Measurements from ENCODE around the gene PSG7.
"Not testable (repeated sequence)": the region's sequence is repeated elsewhere in the genome, so short reads cannot be mapped to it uniquely, and the experiment has no call there.

The PSG7 gene

DNA sequence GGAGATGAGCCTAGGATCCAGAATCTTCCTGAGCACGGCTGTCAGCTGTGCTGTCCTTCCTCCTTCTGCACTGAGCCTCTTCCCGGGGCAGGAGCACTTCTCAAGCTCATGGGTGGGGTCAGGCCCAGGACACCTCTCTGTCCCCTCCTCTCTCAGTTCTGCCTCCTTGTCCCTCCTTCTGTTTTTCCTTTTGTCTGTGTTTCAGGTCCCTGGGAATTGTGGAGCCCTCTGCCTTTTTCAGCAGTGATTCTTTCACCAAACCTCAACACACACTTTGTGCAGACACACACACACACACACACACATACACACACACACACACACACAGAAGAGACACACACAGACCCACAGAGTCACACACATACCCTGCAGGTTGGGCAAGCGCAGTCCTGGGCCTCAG, at the start of gene PSG7:
PSG7 (minus strand) TSS at position 101 of the 400 bp plus-strand sequence. CDS start 131 bp downstream, outside the sequence.
- DNase-seq (ENCODE audit: extremely low spot score); CTCF ChIA-PET; POLR2A ChIA-PET: not testable (repeated sequence)

- no peak for TF ChIP-seq CTCF (IDR thresholded peaks at IDR 0.05; ENCODE audit: control extremely low read depth, extremely low read depth, low read depth, missing control alignments)
- no peak for DNase-seq (ENCODE audit: extremely low spot score)
- POLR2A ChIA-PET, result no interaction called here
- CTCF ChIA-PET, result no interaction called here
Observed at GRCh38 chr19:42985588-42985987, 48.6 kb upstream of the PSG7 start.

- DNase-seq (ENCODE audit: extremely low spot score); CTCF ChIA-PET; POLR2A ChIA-PET: not testable (repeated sequence)
Observed at GRCh38 chr19:42982111-42982510, 45.1 kb upstream of the PSG7 start.

GRCh38 chr19:42971451-42971850, 34.4 kb upstream of the PSG7 start:
- DNase-seq (ENCODE audit: extremely low spot score); CTCF ChIA-PET; POLR2A ChIA-PET: not testable (repeated sequence)

- no peak for TF ChIP-seq CTCF (IDR thresholded peaks at IDR 0.05; ENCODE audit: control extremely low read depth, extremely low read depth, low read depth, missing control alignments)
- ChIA-PET POLR2A (no interaction called here), CTCF (no interaction called here)
- no peak for DNase-seq (ENCODE audit: extremely low spot score)
Observed at GRCh38 chr19:42965176-42965575, 28.2 kb upstream of the PSG7 start.

DNA sequence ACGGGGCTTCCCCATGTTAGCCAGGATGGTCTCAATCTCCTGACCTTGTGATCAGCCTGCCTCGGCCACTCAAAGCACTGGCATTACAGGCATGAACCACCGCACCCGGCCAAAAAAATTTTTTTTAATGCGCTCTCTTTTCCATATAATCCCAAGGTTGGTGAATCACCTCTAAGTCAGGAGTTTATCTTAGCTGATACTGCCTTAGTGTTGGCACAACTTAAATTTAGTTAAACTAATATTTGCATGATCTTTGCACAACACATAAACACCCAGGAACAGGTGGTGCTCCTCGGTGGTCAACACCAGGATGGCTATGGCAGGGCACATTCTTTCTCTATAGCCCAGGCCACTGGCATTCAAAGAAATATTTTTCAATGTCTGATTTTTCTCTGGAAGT, 24.1 kb upstream of the PSG7 start:
- ChIA-PET CTCF (no interaction called here), POLR2A (no interaction called here)
- TF ChIP-seq CTCF (IDR thresholded peaks at IDR 0.05; ENCODE audit: control extremely low read depth, extremely low read depth, low read depth, missing control alignments), result no peak
- no peak for DNase-seq (ENCODE audit: extremely low spot score)

DNA sequence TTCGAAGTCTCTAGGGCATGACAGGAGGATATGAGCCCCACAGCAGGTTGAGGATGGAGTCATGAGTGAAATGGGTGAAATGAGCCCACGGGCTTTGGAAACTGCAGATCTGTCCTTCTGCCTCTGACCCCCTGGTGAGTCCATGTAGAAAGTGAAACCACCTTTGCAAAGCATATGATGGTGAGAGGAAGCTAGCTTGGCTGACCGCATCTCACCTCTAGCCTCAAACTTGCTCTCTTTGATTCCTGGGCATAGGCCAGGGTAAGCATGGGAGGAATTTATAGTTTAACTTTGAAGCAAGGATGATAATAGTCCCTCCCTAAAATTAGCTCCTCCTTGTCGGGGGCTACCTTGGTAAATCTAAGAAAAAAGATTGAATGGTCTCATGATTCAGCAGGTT, 15.1 kb upstream of the PSG7 start:
- POLR2A ChIA-PET; DNase-seq (ENCODE audit: extremely low spot score); CTCF ChIA-PET: not testable (repeated sequence)

DNA sequence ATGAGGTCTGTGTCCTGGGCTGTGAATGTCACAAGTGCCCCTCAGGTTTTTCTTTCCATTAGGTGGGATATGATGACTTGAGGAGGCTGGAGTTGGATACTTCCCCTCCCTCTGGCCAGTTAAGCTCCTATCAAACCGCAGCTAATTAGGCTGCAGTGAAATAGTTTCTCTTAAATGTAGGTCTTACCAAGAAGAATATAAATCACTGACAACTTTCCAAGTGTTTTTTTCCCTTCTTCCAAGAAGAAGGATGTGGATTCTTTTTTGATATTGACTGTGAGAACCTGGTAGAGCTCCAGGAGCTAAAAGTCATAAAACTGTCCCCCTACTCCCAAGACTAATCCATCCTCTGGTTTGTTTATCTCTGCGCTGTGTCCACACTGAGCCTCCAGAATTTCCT, 14.5 kb upstream of the PSG7 start:
- CTCF ChIA-PET; POLR2A ChIA-PET; DNase-seq (ENCODE audit: extremely low spot score): not testable (repeated sequence)

DNA sequence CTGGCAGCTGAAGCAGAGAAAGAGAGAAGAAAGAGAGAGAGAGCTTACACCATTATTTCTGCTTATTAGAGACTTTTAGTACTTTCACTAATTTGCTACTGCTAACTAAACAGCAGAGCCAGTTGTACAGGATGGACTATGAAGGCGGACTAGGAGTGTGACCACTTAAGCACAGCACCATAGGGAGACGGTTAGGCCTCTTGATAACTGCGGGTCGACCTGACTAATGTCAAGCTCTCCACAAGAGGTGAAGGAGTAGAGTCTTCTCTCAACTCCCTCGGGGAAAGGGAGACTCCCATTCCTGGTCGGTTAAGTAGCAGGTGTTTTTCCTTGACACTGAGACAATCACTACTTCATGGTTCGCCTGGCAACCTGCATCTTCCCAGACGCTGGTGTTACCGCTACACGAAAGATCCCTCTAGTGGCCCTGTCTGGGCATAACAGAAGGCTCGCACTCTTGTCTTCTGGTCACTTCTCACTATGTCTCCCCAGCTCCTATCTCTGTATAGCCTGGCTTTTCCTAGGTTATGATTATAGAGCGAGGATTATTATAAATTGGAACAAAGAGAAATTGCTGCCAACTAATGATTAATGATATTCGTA, 5.3 kb upstream of the PSG7 start:
- POLR2A ChIA-PET, result no interaction called here
- peak; percentile 18 for TF ChIP-seq CTCF (IDR thresholded peaks at IDR 0.05; ENCODE audit: control extremely low read depth, extremely low read depth, low read depth, missing control alignments)
- DNase-seq (ENCODE audit: extremely low spot score), result no peak
- CTCF ChIA-PET, result interaction anchor here (1.3 kb wide), 1 partner anchor 13 kb away, joined by 4 read pairs; no protein-coding TSS in a partner anchor

DNA sequence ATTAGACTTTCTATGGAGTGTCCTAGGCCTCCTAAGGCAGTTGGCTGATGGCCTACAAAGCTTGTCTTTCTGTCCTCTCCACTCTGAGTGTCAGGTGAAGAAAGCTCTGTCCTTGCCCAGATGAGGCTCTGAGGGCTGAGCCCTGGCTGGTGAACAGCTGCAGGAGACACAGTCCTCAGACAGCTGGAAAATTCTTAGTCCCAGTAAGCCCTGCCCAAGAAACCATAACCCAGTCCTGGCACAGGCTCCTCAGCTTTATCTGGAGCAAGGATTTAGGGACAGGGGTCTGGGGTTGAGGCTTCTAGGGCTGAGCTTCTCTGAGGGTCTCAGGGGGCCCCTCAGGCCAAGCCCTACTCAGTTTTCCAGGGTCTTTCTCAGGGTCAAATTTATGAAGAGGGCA, 2.3 kb downstream of the PSG7 start:
- CTCF ChIA-PET, result interaction anchor here (1.8 kb wide), 1 partner anchor 11 kb away, joined by 6 read pairs; no protein-coding TSS in a partner anchor
- POLR2A ChIA-PET; DNase-seq (ENCODE audit: extremely low spot score): not testable (repeated sequence)

DNA sequence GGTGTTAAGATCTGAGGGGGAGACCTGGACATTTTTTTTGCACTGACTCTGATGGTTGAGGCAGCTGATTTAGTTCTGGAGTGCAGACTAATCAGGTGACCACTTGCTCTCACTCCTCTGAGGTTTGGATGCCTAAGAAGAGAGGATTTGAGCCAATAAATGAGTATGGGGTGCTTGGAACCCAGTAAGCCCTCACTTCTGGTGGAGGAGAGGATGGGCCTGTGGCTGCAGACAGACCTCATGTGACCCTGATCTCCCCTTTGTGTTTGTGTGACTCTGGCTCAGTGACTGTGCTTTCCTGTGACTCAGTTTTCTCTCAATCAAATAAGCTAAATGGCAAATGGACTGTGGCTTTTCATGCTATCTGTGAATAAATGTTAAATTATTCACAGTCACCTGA, 2.8 kb downstream of the PSG7 start:
- POLR2A ChIA-PET; DNase-seq (ENCODE audit: extremely low spot score): not testable (repeated sequence)
- CTCF ChIA-PET, result interaction anchor here (1.8 kb wide), 1 partner anchor 11 kb away, joined by 6 read pairs; no protein-coding TSS in a partner anchor

DNA sequence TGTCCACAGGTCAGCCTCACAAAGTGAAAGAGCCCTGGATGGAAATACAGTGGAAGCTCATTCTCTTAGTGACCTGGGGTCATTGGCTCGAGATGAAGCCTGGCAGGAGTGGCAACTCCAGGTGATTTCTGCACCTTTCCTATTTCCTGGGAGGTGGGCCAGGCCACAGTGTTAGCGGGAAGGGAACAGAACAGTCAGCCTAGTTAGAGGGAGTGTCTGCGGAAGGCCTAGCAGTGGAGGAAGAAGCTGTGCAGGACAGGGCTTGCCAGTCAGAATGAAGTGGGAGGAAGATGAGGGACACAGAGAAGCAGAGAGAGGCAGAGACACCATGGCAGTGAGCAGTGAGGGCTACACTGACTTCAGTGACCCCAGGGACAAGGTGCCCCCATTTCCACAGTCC, 3.6 kb downstream of the PSG7 start:
- POLR2A ChIA-PET; DNase-seq (ENCODE audit: extremely low spot score): not testable (repeated sequence)
- CTCF ChIA-PET, result interaction anchor here (1.8 kb wide), 1 partner anchor 10 kb away, joined by 6 read pairs; no protein-coding TSS in a partner anchor

DNA sequence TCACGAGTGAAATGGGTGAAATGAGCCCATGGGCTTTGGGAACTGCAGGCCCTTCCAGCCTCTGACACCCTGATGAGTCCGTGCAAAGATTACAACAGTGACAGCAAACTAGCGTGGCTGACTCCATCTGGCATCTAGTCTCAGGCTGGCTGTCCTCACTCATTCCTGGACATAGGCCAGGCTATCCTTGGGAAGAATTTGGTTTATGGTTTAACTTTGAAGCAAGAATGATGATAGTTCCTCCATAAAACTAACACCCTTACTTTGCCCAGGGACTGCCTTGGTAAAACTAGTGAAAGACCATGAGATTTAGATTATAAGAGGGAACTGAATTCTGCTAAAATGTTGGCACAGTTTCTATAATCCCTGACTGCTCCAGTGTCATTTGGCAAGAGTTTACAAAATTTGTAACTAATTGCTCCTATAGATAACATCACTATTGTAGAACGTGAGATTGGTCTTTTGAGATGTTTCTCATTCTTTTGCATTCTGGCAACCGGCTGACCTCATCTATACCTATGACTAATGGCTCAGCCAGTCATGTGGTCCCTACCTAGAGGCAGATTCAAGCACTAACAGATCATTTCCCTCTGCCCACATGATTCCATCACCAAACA, 4.4 kb downstream of the PSG7 start:
- DNase-seq (ENCODE audit: extremely low spot score), result not testable (repeated sequence)

DNA sequence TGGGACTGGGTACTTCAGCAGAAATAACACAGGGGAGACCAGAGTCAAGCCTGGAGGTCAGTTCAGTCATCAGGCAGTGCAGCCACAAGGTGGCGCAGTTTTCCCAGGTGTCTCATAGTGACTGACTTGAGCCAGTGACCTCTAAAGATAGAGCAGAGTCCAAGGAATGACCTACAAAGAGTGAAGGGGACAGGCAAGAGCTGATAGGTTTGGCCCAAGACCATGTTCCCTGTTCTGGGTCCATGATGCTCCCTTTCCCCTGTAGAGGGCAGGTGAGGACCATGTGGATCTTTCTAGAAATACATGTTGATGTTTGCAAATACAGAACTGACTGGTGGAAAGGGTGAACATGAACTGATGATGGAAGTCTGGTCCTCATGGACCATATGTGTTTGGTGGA, 6.8 kb downstream of the PSG7 start:
- POLR2A ChIA-PET; DNase-seq (ENCODE audit: extremely low spot score); CTCF ChIA-PET: not testable (repeated sequence)

More for the DNA sequence above, 4.4 kb downstream of the PSG7 start:
- POLR2A ChIA-PET, CTCF ChIA-PET: not testable (repeated sequence)

All from GM10248 (cell line).